ENCODE results near the gene SLC7A6OS. TPM values are rescaled to one million over a fixed set of nuclear protein-coding genes. Genes with fewer than 3 reads are reported as not detected.
A peak's percentile ranks its signal among the peaks of the same experiment; 100 is the strongest.

The SLC7A6OS gene
- total and polyA plus RNA-seq, 8 donors = 5.2 to 8.1 (median 6.5) TPM

DNA sequence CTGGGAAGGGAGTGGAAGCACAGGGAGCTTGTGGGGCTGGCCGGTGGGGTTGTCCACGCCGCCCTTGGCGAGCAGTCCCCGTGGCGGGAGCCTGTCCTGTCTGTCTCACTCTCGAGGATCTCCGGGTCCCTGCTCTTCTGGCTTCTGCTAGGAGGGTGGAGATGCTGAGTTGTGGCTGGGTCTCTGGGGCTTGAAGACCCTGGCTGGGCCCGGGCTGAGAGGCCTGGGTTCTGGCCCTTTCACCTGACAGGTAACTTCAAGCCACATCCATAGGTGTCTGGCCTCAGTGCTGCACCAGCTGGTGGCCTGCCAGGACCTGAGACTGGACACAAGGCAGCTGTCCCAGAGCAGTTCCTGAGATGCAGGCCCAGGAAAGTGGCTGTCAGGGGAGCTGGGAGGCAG, 46.8 kb upstream of the SLC7A6OS start:
- TF ChIP-seq, protein P1, sequence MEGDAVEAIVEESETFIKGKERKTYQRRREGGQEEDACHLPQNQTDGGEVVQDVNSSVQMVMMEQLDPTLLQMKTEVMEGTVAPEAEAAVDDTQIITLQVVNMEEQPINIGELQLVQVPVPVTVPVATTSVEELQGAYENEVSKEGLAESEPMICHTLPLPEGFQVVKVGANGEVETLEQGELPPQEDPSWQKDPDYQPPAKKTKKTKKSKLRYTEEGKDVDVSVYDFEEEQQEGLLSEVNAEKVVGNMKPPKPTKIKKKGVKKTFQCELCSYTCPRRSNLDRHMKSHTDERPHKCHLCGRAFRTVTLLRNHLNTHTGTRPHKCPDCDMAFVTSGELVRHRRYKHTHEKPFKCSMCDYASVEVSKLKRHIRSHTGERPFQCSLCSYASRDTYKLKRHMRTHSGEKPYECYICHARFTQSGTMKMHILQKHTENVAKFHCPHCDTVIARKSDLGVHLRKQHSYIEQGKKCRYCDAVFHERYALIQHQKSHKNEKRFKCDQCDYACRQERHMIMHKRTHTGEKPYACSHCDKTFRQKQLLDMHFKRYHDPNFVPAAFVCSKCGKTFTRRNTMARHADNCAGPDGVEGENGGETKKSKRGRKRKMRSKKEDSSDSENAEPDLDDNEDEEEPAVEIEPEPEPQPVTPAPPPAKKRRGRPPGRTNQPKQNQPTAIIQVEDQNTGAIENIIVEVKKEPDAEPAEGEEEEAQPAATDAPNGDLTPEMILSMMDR (IDR thresholded peaks at IDR 0.05) = no peak

DNA sequence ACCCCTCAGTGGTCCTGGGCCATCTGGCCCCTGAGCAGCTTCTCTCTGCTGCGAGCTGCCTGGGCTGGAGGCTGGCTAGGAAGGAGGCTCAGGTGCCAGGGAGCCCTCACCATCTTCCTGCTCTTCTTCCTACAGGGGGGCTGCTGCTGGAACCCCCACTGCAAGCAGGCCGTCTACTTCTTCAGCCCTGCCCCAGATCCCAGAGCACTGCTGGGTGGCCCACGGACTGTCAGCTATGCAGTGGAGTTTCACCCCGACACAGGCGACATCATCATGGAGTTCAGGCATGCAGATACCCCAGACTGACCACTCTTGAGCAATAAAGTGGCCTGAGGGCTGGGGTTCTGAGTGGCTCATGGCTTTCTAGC, 46.2 kb upstream of the SLC7A6OS start:
- intact Hi-C loops (cut with DNase I) = no loop called here
- Histone ChIP-seq H3K27me3 (no peaks in the 10 kb centered on the region), H3K4me3 (no peak overlapping the region), H3K27ac (no peak overlapping the region), H3K36me3 (peaks cover 0 to 40% (median 16%) of the 10 kb centered on the region in 3 donors), H3K4me1 (no peaks in the 10 kb centered on the region), H3K9me3 (no peaks in the 10 kb centered on the region)
- ATAC-seq (no peak), FAIRE-seq (no peak), DNase-seq (no peak)
- 89 to 96% methylated on average over 5 of the region's 5 CpGs for WGBS, 2 donors
- TF ChIP-seq, protein P1 (IDR thresholded peaks at IDR 0.05) = no peak

More for the DNA sequence above, 46.8 kb upstream of the SLC7A6OS start:
- H3K9me3 ChIP-seq = no peaks in the 10 kb centered on the region
- WGBS, 2 donors = 84 to 89% methylated on average over 9 of the region's 9 CpGs
- H3K36me3 ChIP-seq = peaks cover 0 to 40% (median 16%) of the 10 kb centered on the region in 3 donors
- peak in 1 of 6 donors; percentile 53 for DNase-seq
- no peaks in the 10 kb centered on the region for H3K27me3 ChIP-seq
- ATAC-seq = no peak
- no peaks in the 10 kb centered on the region for H3K4me1 ChIP-seq
- intact Hi-C loops (cut with DNase I) = no loop called here
- FAIRE-seq = no peak
- no peak overlapping the region for H3K4me3 ChIP-seq
- no peak overlapping the region for H3K27ac ChIP-seq

DNA sequence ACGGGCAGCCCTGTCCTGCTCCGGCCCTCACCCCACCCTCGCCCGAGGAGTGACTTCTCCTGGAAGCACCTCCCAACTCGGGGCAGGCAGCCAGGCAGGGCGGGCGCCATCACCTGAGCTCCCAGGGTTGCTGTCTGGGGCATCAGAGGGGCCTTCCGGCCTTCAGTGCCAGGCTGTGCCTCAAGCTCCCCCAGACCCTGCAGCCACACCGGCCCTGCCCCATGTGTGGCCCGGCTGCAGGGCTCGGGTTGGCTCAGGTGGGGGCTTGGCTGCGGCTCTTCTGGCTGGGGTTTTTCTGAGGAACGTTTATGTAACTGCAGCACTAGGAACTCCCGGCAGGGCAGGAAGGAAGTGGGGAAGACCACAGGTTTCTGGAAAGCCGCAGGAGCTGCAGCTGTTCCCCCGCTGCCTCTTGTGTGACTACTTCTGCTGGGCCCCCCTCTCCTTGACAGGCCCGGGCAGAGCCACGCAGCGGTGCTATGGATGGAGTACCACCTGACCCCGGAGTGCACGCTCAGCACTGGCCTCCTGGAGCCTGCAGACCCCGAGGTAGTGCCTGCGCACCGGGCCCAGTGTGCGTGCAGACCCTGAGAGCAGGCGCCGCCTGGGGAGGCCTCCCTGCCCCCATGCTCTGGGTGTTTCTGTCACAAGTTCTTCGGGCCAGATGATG, 45.6 kb upstream of the SLC7A6OS start:
- peak in 1 of 6 donors; percentile 75 for DNase-seq
- FAIRE-seq = no peak
- 85 to 91% methylated on average over 28 of the region's 28 CpGs for WGBS, 2 donors
- Histone ChIP-seq H3K27ac (no peak overlapping the region), H3K4me1 (no peaks in the 10 kb centered on the region), H3K4me3 (no peak overlapping the region), H3K9me3 (no peaks in the 10 kb centered on the region), H3K36me3 (peaks cover 0 to 40% (median 16%) of the 10 kb centered on the region in 3 donors), H3K27me3 (no peaks in the 10 kb centered on the region)
- intact Hi-C loops (cut with DNase I) = no loop called here
- TF ChIP-seq, protein P1 (IDR thresholded peaks at IDR 0.05) = no peak
- ATAC-seq = peak in 1 of 4 donors; percentile 37

DNA sequence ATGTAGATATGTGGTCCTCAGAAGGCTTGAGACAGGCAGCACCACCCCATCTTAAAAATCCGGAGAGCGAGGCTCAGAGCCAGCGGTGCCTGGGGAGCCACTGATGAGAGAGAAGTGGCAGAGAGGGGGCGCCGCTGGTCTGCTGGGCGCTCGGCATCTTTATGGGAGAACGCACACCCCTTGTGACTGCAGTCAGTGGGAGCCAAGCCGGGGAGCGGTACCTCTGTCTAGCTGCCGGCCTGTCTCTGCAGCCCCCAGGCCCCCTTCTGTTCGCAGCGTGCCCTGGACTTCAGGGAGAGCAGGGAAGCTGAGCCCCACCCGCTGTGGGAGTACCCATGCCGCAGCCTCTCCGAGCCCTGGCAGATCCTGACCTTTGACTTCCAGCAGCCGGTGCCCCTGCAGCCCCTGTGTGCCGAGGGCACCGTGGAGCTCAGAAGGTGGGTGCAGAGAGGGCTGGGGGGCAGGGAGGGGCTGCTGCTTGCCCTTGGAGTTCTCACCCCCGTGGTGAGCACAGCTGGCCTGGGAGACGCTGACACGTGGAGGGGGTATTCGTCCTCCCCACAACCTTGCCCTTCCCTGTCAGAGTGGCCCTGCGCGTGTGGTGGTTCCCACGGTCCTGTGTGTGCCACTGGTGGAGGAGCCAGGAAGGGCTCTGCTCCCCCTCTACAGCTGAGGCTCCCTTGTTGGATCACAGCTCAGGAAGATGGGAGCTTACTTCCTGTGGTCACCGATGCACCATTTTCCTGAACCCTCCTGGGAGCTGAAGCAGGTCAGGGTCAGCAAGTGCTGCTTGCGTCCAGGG, 44.9 kb upstream of the SLC7A6OS start:
- intact Hi-C loops (cut with DNase I) = no loop called here
- 87 to 88% methylated on average over 26 to 28 of the region's 28 CpGs for WGBS, 2 donors
- no peak for FAIRE-seq
- Histone ChIP-seq H3K27me3 (no peaks in the 10 kb centered on the region), H3K4me3 (no peak overlapping the region), H3K27ac (no peak overlapping the region), H3K4me1 (no peaks in the 10 kb centered on the region), H3K9me3 (no peaks in the 10 kb centered on the region), H3K36me3 (peaks cover 0 to 40% (median 16%) of the 10 kb centered on the region in 3 donors)
- TF ChIP-seq, protein P1 (IDR thresholded peaks at IDR 0.05) = no peak
- DNase-seq = peak in 1 of 6 donors; percentile 58
- no peak for ATAC-seq

All from pancreas (tissue), 10 donors.